Endodermal cell (in vitro differentiated cells): ENCODE results near the gene PTPRN2. TPM values are rescaled to one million over a fixed set of nuclear protein-coding genes. Genes with fewer than 3 reads are reported as not detected.

Experiments used
- DNase-seq: peaks from one replicate; pipeline ENCODE4 v3.0.0-alpha.2; 2017
- H3K27ac ChIP-seq: 2 replicates; pipeline ENCODE4 v1.5.1; 2013; ENCODE audit warnings: mild to moderate bottlenecking, low read depth, low read length, moderate library complexity
- H3K27me3 ChIP-seq: 2 replicates; pipeline ENCODE4 v1.6.1; 2013; ENCODE audit warnings: mild to moderate bottlenecking, low read length, moderate library complexity; ENCODE audit not compliant: insufficient read depth, control insufficient read depth, poor library complexity, severe bottlenecking
- H3K36me3 ChIP-seq: 2 replicates; pipeline ENCODE4 v1.7.0; 2013; ENCODE audit warnings: mild to moderate bottlenecking, low read length, moderate library complexity; ENCODE audit not compliant: control insufficient read depth, insufficient read depth
- H3K4me1 ChIP-seq: one replicate; pipeline ENCODE4 v1.7.0; 2013; ENCODE audit warnings: low read length; ENCODE audit not compliant: control insufficient read depth, insufficient read depth
- H3K4me3 ChIP-seq: 2 replicates; pipeline ENCODE4 v1.5.1; 2013; ENCODE audit warnings: mild to moderate bottlenecking, low read length, moderate library complexity
- H3K9ac ChIP-seq: 2 replicates; pipeline ENCODE4 v1.6.1; 2013; ENCODE audit warnings: mild to moderate bottlenecking, low read length, moderate library complexity; ENCODE audit not compliant: poor library complexity, severe bottlenecking; ENCODE audit errors: extremely low read depth
- H3K9me3 ChIP-seq: 2 replicates; pipeline ENCODE4 v1.6.1; 2013; ENCODE audit warnings: mild to moderate bottlenecking, low read length, moderate library complexity; ENCODE audit not compliant: control insufficient read depth
- H3K27ac Mint-ChIP-seq: 2 replicates; pipeline ENCODE4 v1.8.0; 2020; ENCODE audit warnings: mixed read lengths
- H3K27me3 Mint-ChIP-seq: 2 replicates; pipeline ENCODE4 v1.8.0; 2021; ENCODE audit warnings: mild to moderate bottlenecking, mixed read lengths; ENCODE audit not compliant: insufficient read depth
- H3K36me3 Mint-ChIP-seq: 2 replicates; pipeline ENCODE4 v1.8.0; 2020; ENCODE audit warnings: low read depth, mixed read lengths
- H3K4me1 Mint-ChIP-seq: 2 replicates; pipeline ENCODE4 v1.8.0; 2020; ENCODE audit warnings: mixed read lengths
- H3K4me3 Mint-ChIP-seq: 2 replicates; pipeline ENCODE4 v1.8.0; 2020; ENCODE audit warnings: mild to moderate bottlenecking, moderate library complexity, mixed read lengths
- H3K9me3 Mint-ChIP-seq: 2 replicates; pipeline ENCODE4 v1.8.0; 2020; ENCODE audit warnings: mild to moderate bottlenecking, mixed read lengths
- CTCF ChIP-seq: fragments of 200-600 bp; sonication (generic); conservative IDR thresholded peaks from 2 replicates; pipeline ENCODE4 v1.5.0; 2021; ENCODE audit warnings: antibody characterized with exemption, mild to moderate bottlenecking
- WGBS, 2 experiments: methylation state at CpG; one replicate each; pipeline versions ENCODE4 v1.1.5 to v1.1.7; 2013; ENCODE audit warnings: missing lambda C conversion rate in 2 of 2, mixed read lengths in 1 of 2; ENCODE audit not compliant: insufficient coverage in 1 of 2, insufficient read length in 1 of 2; 5-methylcytosine and 5-hydroxymethylcytosine counted together
- total RNA-seq, 2 donors: library from RNA; stranded (reverse); fragmentation: NEBNext Ultra II Directional in 1 of 2; extraction: Animal tissue kit (Norgen Biotek cat#: 25700) in 1 of 2; gene quantifications; 2 replicates in 1 of 2; 3 replicates in 1 of 2; pipeline ENCODE4 v1.2.1, GENCODE V29; 2021

PTPRN2 gene
- total RNA-seq, 2 donors from 2014 or later: 0.69 to 1.2 TPM

- no peak overlapping the region for H3K9ac ChIP-seq
- Mint-ChIP-seq H3K9me3 (peaks cover 21% of the 10 kb centered on the region), H3K36me3 (no peaks in the 10 kb centered on the region), H3K27me3 (no peaks in the 10 kb centered on the region), H3K27ac (no peak overlapping the region), H3K4me1 (no peaks in the 10 kb centered on the region), H3K4me3 (no peak overlapping the region)
- no peaks in the 10 kb centered on the region for H3K27me3 ChIP-seq
- H3K4me1 ChIP-seq: no peaks in the 10 kb centered on the region
- DNase-seq: no peak
- no peak overlapping the region for H3K4me3 ChIP-seq
- H3K27ac ChIP-seq: no peak overlapping the region
- peaks cover 67% of the 10 kb centered on the region for H3K9me3 ChIP-seq
- H3K36me3 ChIP-seq: no peaks in the 10 kb centered on the region
- TF ChIP-seq CTCF: no peak
- 79 to 80% methylated on average over 8 to 17 of the region's 17 CpGs for WGBS, 2 experiments
Measured at GRCh38 chr7:158056761-158057160, 530.9 kb downstream of the PTPRN2 start.

- H3K27ac Mint-ChIP-seq: no peak overlapping the region
- Histone ChIP-seq H3K27ac (no peak overlapping the region), H3K9me3 (peaks cover 67% of the 10 kb centered on the region), H3K27me3 (no peaks in the 10 kb centered on the region), H3K4me1 (no peaks in the 10 kb centered on the region), H3K4me3 (no peak overlapping the region), H3K36me3 (no peaks in the 10 kb centered on the region), H3K9ac (no peak overlapping the region)
- H3K4me1 Mint-ChIP-seq: no peaks in the 10 kb centered on the region
- no peak overlapping the region for H3K4me3 Mint-ChIP-seq
- TF ChIP-seq CTCF: no peak
- 76 to 77% methylated on average over 12 to 17 of the region's 17 CpGs for WGBS, 2 experiments
- DNase-seq: no peak
- no peaks in the 10 kb centered on the region for H3K36me3 Mint-ChIP-seq
- H3K9me3 Mint-ChIP-seq: peaks cover 21% of the 10 kb centered on the region
- no peaks in the 10 kb centered on the region for H3K27me3 Mint-ChIP-seq
Measured at GRCh38 chr7:158055726-158056510, 531.7 kb downstream of the PTPRN2 start.

- Mint-ChIP-seq H3K36me3 (no peaks in the 10 kb centered on the region), H3K4me1 (no peaks in the 10 kb centered on the region), H3K27ac (no peak overlapping the region), H3K27me3 (no peaks in the 10 kb centered on the region), H3K4me3 (no peak overlapping the region), H3K9me3 (peaks cover 21% of the 10 kb centered on the region)
- no peaks in the 10 kb centered on the region for H3K4me1 ChIP-seq
- no peak for DNase-seq
- H3K4me3 ChIP-seq: peak overlapping the region; percentile 67
- H3K27ac ChIP-seq: no peak overlapping the region
- H3K9ac ChIP-seq: no peak overlapping the region
- WGBS, 2 experiments: 73 to 79% methylated on average over 3 to 11 of the region's 11 CpGs
- TF ChIP-seq CTCF: no peak
- H3K9me3 ChIP-seq: peaks cover 70% of the 10 kb centered on the region
- H3K27me3 ChIP-seq: no peaks in the 10 kb centered on the region
- no peaks in the 10 kb centered on the region for H3K36me3 ChIP-seq
Measured at GRCh38 chr7:158054611-158055010, 533.0 kb downstream of the PTPRN2 start.
